Stimulated activated CD4-positive, alpha-beta T cell treated with anti-CD3 and anti-CD28 coated beads, Interleukin-12 subunit alpha, Interleukin-12 subunit beta, amount 100 ng/mL, for 24 hours (primary cell): ENCODE data around the gene ABTB1.
"Not testable (repeated sequence)": the region's sequence is repeated elsewhere in the genome, so short reads cannot be mapped to it uniquely, and the experiment has no call there.

Experiments
- DNase-seq, 2 experiments: peaks; one replicate each; pipeline ENCODE4 v3.0.0-alpha.2; 2020; ENCODE audit warnings: low read depth in 2 of 2

Gene ABTB1

GRCh38 chr3:127650236-127650635, 22.5 kb upstream of the ABTB1 start:
- no peak for DNase-seq

GRCh38 chr3:127651516-127652172, 21.1 kb upstream of the ABTB1 start:
- DNase-seq, result no peak

DNA sequence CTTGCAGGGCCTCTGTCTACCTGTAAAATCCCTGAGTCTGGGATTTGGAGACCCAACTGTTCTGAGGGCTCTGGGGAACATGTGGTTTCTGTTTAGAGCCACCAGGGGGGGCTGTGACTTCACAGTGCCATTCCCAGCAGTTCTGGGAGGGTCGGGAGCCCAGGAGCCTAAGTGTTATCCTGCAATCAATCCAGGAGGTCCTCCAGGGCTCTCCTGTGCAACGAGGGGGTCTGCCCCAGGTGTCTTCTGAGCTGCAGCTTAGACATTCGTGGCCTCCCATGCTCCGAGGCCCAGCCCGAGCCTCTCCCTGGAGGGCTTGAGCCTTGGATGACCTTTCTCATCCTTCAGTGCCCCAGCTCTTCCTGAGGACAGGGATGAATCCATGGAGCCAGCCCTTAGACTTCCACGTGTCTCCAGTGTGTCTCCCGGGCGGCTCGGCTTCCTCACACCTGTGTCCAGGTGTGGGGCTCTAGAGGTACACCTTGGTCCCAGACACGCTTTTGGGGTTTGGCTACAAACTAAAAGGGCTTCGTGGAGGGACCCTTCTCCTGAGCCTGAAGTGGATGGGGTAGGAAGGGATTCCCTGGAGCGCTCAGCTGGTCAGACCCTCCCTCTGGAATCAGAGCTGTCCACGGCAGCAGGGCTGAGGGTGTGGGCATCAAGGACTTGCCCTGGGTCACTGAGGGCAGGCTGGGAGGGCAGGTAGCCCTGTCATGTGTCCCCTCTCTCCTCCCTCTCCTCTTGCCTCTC, 20.3 kb upstream of the ABTB1 start:
- DNase-seq, result no peak

DNA sequence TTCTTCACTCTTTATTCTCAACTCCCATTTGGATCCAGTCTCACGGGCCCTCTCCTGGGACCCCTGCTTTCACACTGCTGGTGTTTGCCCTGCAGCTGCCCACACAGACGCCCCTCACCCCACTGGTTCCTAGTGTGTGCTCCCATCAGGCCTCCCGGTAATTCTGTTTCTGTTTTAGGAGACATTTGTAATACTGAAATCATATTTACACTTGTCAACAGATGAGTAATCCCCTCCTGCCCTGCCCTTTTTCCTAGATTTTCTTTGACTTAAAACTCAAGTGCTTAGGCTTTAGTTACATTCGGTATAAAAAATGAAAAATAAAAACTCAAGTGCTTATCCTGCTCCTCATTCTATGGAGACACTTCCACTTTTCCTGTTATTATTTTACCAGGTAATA, 18.4 kb upstream of the ABTB1 start:
- no peak for DNase-seq

DNA sequence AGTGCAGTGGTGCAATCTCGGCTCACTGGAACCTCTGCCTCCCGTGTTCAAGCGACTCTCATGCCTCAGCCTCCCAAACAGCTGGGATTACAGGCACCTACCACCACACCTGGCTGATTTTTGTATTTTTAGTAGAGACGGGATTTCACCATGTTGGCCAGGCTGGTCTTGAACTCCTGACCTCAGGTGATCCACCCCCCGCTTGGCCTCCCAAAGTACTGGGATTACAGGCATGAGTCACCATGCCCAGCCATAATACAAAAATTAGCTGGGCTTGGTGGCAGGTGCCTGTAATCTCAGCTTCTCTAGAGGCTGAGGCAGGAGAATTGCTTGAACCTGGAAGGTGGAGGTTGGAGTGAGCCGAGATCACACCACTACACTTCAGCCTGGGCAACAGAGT, 17.8 kb upstream of the ABTB1 start:
- DNase-seq, result not testable (repeated sequence)

DNA sequence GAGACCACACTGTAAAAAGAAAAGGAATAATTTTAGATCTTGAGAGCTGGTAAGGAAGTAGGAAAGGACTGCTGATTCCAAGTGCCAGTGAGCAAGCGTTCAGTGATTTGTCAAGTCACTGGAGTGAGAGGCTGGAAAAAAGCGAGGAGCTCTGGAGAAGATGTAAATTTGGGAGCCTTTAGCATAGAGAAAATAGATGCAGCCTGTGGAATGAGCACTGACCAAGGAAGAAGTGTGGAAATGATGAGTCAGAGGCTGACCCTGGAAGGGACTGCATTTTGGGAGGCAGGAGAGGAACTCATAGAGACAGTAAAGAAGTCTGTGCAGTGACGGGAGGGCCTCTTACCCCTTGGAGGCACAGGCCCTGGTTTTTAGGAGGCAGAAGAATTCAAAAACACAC, 17.1 kb upstream of the ABTB1 start:
- no peak for DNase-seq

DNA sequence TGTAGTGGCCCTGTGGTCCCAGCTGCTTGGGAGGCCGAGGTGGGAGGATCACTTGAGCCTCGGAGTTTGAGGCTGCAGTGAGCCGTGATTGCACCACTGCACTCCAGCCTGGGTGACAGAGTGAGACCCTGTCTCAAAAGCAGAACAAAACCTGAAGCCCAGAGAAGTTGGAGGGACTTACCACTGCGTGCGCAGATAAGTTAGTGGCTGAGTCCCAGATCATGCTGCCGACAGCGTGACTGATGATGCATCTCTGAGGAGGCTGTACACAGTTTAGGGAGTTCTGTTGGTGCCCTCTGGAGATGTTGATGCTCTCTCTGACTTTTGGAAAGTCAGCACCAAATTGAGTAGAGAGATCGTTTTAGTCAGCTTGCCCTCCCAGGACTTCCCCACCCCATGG, 15.8 kb upstream of the ABTB1 start:
- no peak for DNase-seq

- DNase-seq, result no peak
Measured at GRCh38 chr3:127658234-127658633, 14.5 kb upstream of the ABTB1 start.

- no peak for DNase-seq
Measured at GRCh38 chr3:127660621-127661251, 12.0 kb upstream of the ABTB1 start.

GRCh38 chr3:127661600-127661999, 11.2 kb upstream of the ABTB1 start:
- DNase-seq, result no peak

DNA sequence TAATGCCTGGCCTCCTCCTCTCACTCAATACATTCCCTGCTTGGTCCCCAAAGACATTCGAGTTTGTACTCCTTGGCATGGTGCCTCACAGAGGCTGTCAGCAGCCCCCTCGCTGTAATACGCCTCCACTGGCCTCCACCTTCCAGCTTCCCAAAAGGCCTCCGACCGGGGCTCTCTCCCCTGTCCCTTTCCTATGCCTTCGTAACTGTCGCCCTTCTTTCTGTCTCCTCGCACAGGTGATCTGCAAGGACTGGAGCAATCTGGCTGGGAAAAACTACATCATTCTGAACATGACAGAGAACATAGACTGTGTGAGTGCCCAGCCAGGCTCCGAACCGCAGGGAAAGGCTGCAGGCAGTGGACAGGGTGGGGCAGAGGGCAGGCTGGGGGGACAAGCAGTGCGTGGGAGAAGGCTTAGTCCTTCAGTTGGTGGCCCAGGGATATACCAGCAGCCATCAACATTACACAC, 10.7 kb upstream of the ABTB1 start:
- no peak for DNase-seq

DNA sequence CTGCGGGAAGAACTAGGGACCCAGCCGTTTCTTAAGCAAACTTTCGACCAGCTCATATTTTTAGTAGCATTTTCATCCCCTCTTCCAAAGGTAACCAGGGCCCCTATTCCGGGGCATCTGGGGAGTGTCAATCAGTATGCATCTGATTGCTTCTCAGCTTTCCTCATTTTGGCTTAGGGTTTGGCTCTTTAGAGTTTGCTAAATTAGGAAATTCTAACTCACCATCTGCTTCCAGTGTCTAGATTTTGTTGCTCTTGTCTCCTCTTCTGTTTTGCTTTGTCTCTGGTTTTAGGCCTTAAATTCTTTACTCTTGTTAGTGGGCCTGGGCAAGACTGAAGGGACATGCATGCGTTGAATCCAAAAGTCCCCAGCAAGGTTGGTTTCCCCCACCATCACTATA, 9.6 kb upstream of the ABTB1 start:
- DNase-seq, result no peak

DNA sequence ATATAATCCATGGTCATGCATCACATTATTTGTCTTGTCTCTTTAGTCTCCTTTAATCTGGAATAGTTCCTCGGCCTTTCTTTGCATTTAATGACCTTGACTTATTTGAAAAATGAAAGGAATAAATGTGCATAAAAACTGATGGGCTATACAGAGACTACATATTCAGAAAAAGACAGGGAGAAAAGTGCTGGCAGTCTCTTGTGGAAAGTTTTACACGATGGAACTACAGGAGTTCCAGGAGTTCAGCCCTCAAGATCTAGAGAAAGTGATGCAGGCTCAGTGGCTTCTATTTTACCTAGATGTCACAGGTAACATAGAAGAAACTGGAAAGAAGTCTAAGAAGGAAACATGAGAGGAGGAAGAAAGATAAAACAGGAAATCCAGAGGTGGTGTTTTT, 7.6 kb upstream of the ABTB1 start:
- DNase-seq, result no peak

GRCh38 chr3:127665586-127665985, 7.2 kb upstream of the ABTB1 start:
- DNase-seq, result no peak

GRCh38 chr3:127666676-127667075, 6.1 kb upstream of the ABTB1 start:
- DNase-seq, result no peak

GRCh38 chr3:127667119-127667681, 5.6 kb upstream of the ABTB1 start:
- DNase-seq, result no peak

DNA sequence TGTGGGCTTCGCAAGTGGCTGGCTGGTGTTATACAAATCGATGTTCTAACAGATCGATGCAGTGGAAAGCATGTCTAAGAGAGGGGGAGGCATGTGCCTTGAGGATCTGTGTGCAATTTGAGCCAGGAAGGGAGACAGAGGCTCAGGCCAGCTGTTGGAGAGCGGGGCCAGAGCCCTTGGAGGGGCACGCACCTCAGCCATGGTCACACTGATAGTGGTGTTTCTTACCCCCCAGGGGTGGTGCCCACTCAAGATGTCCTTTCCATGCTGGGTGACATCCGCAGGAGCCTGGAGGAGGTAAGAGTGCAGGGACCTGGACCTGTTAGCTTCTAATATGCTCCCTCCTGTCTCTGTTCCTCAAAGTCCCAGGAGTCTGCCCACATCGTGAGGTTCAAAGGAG, 3.8 kb upstream of the ABTB1 start:
- DNase-seq, result no peak

DNA sequence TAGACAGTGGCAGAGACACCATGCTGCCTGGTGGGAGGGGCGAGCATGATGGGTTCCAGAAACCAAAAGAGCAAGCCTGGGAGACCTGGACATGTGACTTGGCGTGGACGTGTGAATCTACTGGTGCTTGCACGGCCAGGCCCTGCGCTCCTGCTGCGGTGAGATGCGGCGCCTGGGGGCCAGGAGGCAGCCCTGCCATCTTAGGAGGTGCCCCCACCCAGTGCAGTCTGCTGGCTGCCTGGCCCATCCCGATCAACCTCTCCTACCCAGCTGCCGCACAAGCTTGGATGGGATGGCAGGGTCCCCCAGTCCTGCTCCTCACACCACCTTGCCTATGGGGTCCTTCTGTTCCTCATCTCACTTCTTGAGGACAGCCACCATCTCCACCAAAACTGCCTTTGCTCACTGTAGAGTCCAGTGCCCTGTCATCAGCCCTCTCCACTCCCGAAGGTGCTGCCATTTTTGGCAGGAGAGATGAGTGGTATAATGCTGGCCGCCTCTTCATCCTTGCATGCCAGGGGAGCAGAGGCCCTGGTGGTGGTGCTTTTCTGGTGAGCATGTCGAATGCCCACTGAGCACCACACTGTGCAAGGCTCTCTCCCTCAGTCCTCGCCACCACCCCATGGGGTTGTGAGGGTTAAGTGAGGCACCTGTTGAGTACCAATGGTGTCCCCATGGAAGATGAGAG, 3.1 kb upstream of the ABTB1 start:
- no peak for DNase-seq

GRCh38 chr3:127670229-127670559, 2.6 kb upstream of the ABTB1 start:
- no peak for DNase-seq

DNA sequence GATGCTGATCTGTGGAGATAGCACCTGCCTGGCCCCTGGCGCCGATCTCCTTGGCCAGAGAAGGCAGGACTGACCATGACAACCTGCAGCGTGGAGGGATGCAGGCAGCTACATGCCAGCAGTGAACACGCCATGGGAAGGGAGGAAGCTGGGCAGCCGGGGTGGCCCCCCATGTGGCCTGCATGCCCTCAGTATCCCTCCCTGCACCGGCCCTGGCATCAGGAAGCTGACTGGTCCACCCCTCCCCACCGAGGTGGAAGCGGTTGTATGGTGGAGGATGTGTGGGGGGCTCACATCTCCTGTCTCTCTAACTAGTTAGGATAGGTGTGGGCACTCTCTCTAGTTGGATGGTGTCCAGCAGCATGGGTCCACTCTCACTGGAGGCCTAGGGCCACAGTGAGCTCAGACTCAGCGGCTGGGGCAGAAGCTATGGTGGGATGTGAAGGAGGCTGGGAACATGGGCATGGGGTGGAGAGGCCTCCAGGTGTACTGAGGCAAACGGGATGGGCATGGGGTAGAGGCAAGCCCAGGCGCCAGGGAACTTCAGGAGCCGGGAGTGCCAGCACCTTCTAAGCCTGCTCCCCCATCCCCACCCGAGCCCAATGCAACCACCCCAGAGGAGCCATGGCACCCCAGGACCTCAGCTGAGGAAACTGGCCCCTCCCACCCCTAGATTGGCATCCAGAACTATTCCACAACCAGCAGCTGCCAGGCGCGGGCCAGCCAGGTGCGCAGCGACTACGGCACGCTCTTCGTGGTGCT, 1.8 kb upstream of the ABTB1 start:
- no peak for DNase-seq
